Astrocyte (in vitro differentiated cells and primary cell): ENCODE data around the gene STOML1.

Source experiments
- CTCF ChIP-seq: IDR thresholded peaks from 2 replicates; pipeline ENCODE4 v1.5.1; 2011; ENCODE audit warnings: low read depth, mild to moderate bottlenecking, inconsistent platforms, low read length, moderate library complexity; ENCODE audit not compliant: insufficient read depth
- EZH2 ChIP-seq: IDR thresholded peaks from 2 replicates; pipeline ENCODE4 v1.6.1; 2012; ENCODE audit warnings: mild to moderate bottlenecking, low read length, inconsistent platforms; ENCODE audit not compliant: insufficient read depth

- TF ChIP-seq CTCF = no peak
- no peak for TF ChIP-seq EZH2
These were observed 27.6 kb upstream of the STOML1 start for GRCh38 chr15:74019734-74020133.
